Nephron (organoid): ENCODE measurements around the gene PLEKHA5.

Experiments used
- H3K27ac Mint-ChIP-seq, 3 experiments: 2 replicates each; pipeline ENCODE4 v1.8.0; 2020; ENCODE audit warnings: mixed read lengths in 3 of 3, mild to moderate bottlenecking in 2 of 3, moderate library complexity in 1 of 3
- H3K27me3 Mint-ChIP-seq: 2 replicates; pipeline ENCODE4 v1.8.0; 2021; ENCODE audit warnings: low read depth, mild to moderate bottlenecking, moderate library complexity, mixed read lengths
- H3K36me3 Mint-ChIP-seq: 2 replicates; pipeline ENCODE4 v1.8.0; 2020; ENCODE audit warnings: low read depth, mixed read lengths
- H3K4me1 Mint-ChIP-seq: 2 replicates; pipeline ENCODE4 v1.8.0; 2020; ENCODE audit warnings: mixed read lengths
- H3K4me3 Mint-ChIP-seq, 3 experiments: 2 replicates each; pipeline ENCODE4 v1.8.0; 2020; ENCODE audit warnings: mild to moderate bottlenecking in 3 of 3, mixed read lengths in 3 of 3, moderate library complexity in 2 of 3
- H3K9me3 Mint-ChIP-seq: 2 replicates; pipeline ENCODE4 v1.8.0; 2020; ENCODE audit warnings: mixed read lengths
- TF ChIP-seq, protein P1 (sequence below), 3 experiments: fragments of 200-600 bp; sonication (generic); IDR thresholded peaks; one replicate each; pipeline ENCODE4 v1.5.0; 2021; ENCODE audit warnings: antibody characterized with exemption in 3 of 3; ENCODE audit not compliant: unreplicated experiment in 3 of 3

The PLEKHA5 gene

GRCh38 chr12:19351346-19351745 is 221.8 kb downstream of the PLEKHA5 start:
- no peak overlapping the region for H3K4me3 Mint-ChIP-seq
- H3K4me1 Mint-ChIP-seq, result no peaks in the 10 kb centered on the region
- peaks cover 7% of the 10 kb centered on the region for H3K9me3 Mint-ChIP-seq
- H3K36me3 Mint-ChIP-seq, result peaks cover 69% of the 10 kb centered on the region
- TF ChIP-seq, protein P1, sequence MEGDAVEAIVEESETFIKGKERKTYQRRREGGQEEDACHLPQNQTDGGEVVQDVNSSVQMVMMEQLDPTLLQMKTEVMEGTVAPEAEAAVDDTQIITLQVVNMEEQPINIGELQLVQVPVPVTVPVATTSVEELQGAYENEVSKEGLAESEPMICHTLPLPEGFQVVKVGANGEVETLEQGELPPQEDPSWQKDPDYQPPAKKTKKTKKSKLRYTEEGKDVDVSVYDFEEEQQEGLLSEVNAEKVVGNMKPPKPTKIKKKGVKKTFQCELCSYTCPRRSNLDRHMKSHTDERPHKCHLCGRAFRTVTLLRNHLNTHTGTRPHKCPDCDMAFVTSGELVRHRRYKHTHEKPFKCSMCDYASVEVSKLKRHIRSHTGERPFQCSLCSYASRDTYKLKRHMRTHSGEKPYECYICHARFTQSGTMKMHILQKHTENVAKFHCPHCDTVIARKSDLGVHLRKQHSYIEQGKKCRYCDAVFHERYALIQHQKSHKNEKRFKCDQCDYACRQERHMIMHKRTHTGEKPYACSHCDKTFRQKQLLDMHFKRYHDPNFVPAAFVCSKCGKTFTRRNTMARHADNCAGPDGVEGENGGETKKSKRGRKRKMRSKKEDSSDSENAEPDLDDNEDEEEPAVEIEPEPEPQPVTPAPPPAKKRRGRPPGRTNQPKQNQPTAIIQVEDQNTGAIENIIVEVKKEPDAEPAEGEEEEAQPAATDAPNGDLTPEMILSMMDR (IDR thresholded peaks at IDR 0.05; ENCODE audit: unreplicated experiment in 3 of 3), result no peak
- no peaks in the 10 kb centered on the region for H3K27me3 Mint-ChIP-seq
- H3K27ac Mint-ChIP-seq, result no peak overlapping the region

DNA sequence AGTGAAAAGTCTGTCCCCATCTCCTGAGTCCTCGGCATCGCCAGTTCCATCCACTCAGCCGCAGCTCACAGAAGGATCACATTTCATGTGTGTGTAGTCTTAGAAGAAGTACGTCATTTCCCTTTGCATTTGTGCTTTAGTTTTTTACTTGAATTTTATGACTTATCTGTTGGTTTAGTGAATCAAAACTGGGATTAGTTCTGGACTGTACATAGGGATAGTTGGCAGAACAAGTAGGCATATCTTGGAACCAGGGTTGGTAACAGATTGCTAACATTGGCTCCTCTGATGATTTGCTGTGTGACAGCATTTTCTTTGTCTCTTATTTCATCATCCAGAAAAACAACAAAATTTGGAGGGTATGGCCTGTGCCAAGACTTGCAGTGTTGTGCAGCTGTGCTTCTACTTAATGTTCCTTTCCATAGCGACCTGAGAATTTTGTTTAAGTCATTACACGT is 240.2 kb downstream of the PLEKHA5 start:
- Mint-ChIP-seq H3K4me3 (peak overlapping the region in 1 of 3 experiments; percentile 13), H3K36me3 (peaks cover 65% of the 10 kb centered on the region), H3K4me1 (peaks cover 8% of the 10 kb centered on the region), H3K27ac (peak overlapping the region; percentile 79 to 96 (median 87)), H3K9me3 (no peaks in the 10 kb centered on the region), H3K27me3 (no peaks in the 10 kb centered on the region)
- TF ChIP-seq, protein P1 (IDR thresholded peaks at IDR 0.05; ENCODE audit: unreplicated experiment in 3 of 3), result no peak

- TF ChIP-seq, protein P1 (IDR thresholded peaks at IDR 0.05; ENCODE audit: unreplicated experiment in 3 of 3), result no peak
- Mint-ChIP-seq H3K27me3 (no peaks in the 10 kb centered on the region), H3K36me3 (peaks cover 51% of the 10 kb centered on the region), H3K4me3 (no peak overlapping the region), H3K27ac (no peak overlapping the region), H3K9me3 (no peaks in the 10 kb centered on the region), H3K4me1 (peaks cover 19% of the 10 kb centered on the region)
Measured at GRCh38 chr12:19373586-19373985, 244.1 kb downstream of the PLEKHA5 start.

DNA sequence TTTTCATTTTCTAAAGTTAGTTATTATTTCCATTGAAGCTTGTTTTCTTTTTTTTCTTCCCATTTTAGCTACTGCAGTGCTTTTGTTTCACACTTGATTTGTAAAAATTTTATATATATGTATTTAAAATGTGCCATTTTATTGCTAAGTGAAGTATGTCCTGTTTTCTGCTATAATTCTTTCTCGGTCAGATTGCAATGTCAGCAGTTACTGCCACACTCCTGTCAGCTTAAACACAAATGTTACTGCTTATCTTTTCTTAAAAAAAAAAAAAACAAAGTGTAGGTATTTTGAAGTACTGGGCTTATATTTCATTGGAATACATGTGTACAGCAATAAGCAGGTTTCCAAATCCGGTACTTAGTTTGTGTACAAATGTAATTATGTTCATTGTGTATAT is 246.4 kb downstream of the PLEKHA5 start:
- Mint-ChIP-seq H3K27ac (peak overlapping the region in 1 of 3 experiments; percentile 76), H3K4me1 (peaks cover 10% of the 10 kb centered on the region), H3K4me3 (no peak overlapping the region), H3K9me3 (no peaks in the 10 kb centered on the region), H3K36me3 (peaks cover 45% of the 10 kb centered on the region), H3K27me3 (no peaks in the 10 kb centered on the region)
- TF ChIP-seq, protein P1 (IDR thresholded peaks at IDR 0.05; ENCODE audit: unreplicated experiment in 3 of 3), result no peak

GRCh38 chr12:19376691-19377090 is 247.2 kb downstream of the PLEKHA5 start:
- no peaks in the 10 kb centered on the region for H3K27me3 Mint-ChIP-seq
- peak overlapping the region; percentile 67 to 90 (median 76) for H3K27ac Mint-ChIP-seq
- H3K9me3 Mint-ChIP-seq, result no peaks in the 10 kb centered on the region
- TF ChIP-seq, protein P1 (IDR thresholded peaks at IDR 0.05; ENCODE audit: unreplicated experiment in 3 of 3), result no peak
- peaks cover 10% of the 10 kb centered on the region for H3K4me1 Mint-ChIP-seq
- peaks cover 37% of the 10 kb centered on the region for H3K36me3 Mint-ChIP-seq
- no peak overlapping the region for H3K4me3 Mint-ChIP-seq

- peaks cover 27% of the 10 kb centered on the region for H3K36me3 Mint-ChIP-seq
- no peak overlapping the region for H3K4me3 Mint-ChIP-seq
- TF ChIP-seq, protein P1 (IDR thresholded peaks at IDR 0.05; ENCODE audit: unreplicated experiment in 3 of 3), result no peak
- no peaks in the 10 kb centered on the region for H3K9me3 Mint-ChIP-seq
- peaks cover 9% of the 10 kb centered on the region for H3K4me1 Mint-ChIP-seq
- peak overlapping the region in 2 of 3 experiments; percentile 38 to 46 for H3K27ac Mint-ChIP-seq
- H3K27me3 Mint-ChIP-seq, result no peaks in the 10 kb centered on the region
Measured at GRCh38 chr12:19382111-19382526, 252.6 kb downstream of the PLEKHA5 start.
